GM23338 (cell line): Measurements from ENCODE around the gene KLHL41. TPM values are rescaled to one million over a fixed set of nuclear protein-coding genes. Genes with fewer than 3 reads are reported as not detected.
A peak's percentile ranks its signal among the peaks of the same experiment; 100 is the strongest.

Experiments used
- ATAC-seq: fragments of 200-7000 bp; cut with Tn5 transposase; 3 replicates; pipeline ENCODE4 v1.9.1; 2020
- DNase-seq: peaks from one replicate; pipeline ENCODE4 v3.0.0-alpha.2; 2015; ENCODE audit warnings: low spot score
- H2AFZ ChIP-seq: fragments of 200-600 bp; sonication (generic); 2 replicates; pipeline ENCODE4 v1.8.0; 2016; ENCODE audit warnings: antibody characterized with exemption, mild to moderate bottlenecking, moderate library complexity
- H3F3A ChIP-seq: fragments of 200-600 bp; sonication (generic); replicated peaks from 2 replicates; pipeline ENCODE4 v1.8.0; 2017; ENCODE audit warnings: antibody characterized with exemption, mixed run types, low read depth
- H3K27ac ChIP-seq: fragments of 200-600 bp; sonication (generic); 2 replicates; pipeline ENCODE4 v1.6.1; 2016; ENCODE audit warnings: low read depth
- H3K27me3 ChIP-seq: fragments of 200-600 bp; sonication (generic); 2 replicates; pipeline ENCODE4 v1.8.0; 2016; ENCODE audit warnings: mild to moderate bottlenecking, mixed run types, moderate library complexity; ENCODE audit not compliant: insufficient read depth
- H3K36me3 ChIP-seq: fragments of 200-600 bp; sonication (generic); 2 replicates; pipeline ENCODE4 v1.8.0; 2016; ENCODE audit warnings: mild to moderate bottlenecking; ENCODE audit not compliant: insufficient read depth
- H3K4me1 ChIP-seq: fragments of 200-600 bp; sonication (generic); 2 replicates; pipeline ENCODE4 v1.8.0; 2016; ENCODE audit warnings: mild to moderate bottlenecking, moderate library complexity; ENCODE audit not compliant: insufficient read depth
- H3K4me2 ChIP-seq: fragments of 200-600 bp; sonication (generic); 2 replicates; pipeline ENCODE4 v1.7.1; 2017; ENCODE audit warnings: mixed run types
- H3K4me3 ChIP-seq: fragments of 200-600 bp; sonication (generic); 2 replicates; pipeline ENCODE4 v1.6.1; 2016; ENCODE audit warnings: mixed run types
- H3K79me2 ChIP-seq: fragments of 200-600 bp; sonication (generic); replicated peaks from 2 replicates; pipeline ENCODE4 v1.8.0; 2017; ENCODE audit warnings: mild to moderate bottlenecking; ENCODE audit not compliant: insufficient read depth
- H3K9me2 ChIP-seq: fragments of 200-600 bp; sonication (generic); 2 replicates; pipeline ENCODE4 v1.8.0; 2017; ENCODE audit not compliant: insufficient read depth
- H4K20me1 ChIP-seq: fragments of 200-600 bp; sonication (generic); replicated peaks from 2 replicates; pipeline ENCODE4 v1.8.0; 2017; ENCODE audit warnings: mild to moderate bottlenecking; ENCODE audit not compliant: insufficient read depth
- H3K27ac Mint-ChIP-seq: 2 replicates; pipeline ENCODE4 v1.8.0; 2020; ENCODE audit warnings: inconsistent platforms, mild to moderate bottlenecking, moderate library complexity, mixed read lengths
- H3K27me3 Mint-ChIP-seq: 3 replicates; pipeline ENCODE4 v1.8.0; 2022; ENCODE audit warnings: low read depth, mild to moderate bottlenecking, moderate library complexity, mixed read lengths, inconsistent platforms; ENCODE audit not compliant: insufficient read depth, poor library complexity
- H3K36me3 Mint-ChIP-seq: 3 replicates; pipeline ENCODE4 v1.8.0; 2021; ENCODE audit warnings: low read depth, mild to moderate bottlenecking, inconsistent platforms, moderate library complexity, mixed read lengths
- H3K4me1 Mint-ChIP-seq: 3 replicates; pipeline ENCODE4 v1.8.0; 2020; ENCODE audit warnings: mild to moderate bottlenecking, inconsistent platforms, mixed read lengths
- H3K4me3 Mint-ChIP-seq: 3 replicates; pipeline ENCODE4 v1.8.0; 2021; ENCODE audit warnings: moderate library complexity, mild to moderate bottlenecking, inconsistent platforms, mixed read lengths
- H3K9me3 Mint-ChIP-seq: 3 replicates; pipeline ENCODE4 v1.8.0; 2020; ENCODE audit warnings: moderate library complexity, mild to moderate bottlenecking, inconsistent platforms, mixed read lengths
- CTCF ChIP-seq, 2 experiments: fragments of 200-600 bp in 1 of 2; sonication (generic) in 1 of 2; conservative IDR thresholded peaks; 2 replicates each; pipeline versions ENCODE4 v1.5.1 to v1.6.1; 2016 to 2017; ENCODE audit warnings: antibody characterized with exemption in 2 of 2, low read depth in 2 of 2, mild to moderate bottlenecking in 2 of 2, moderate library complexity in 1 of 2
- ETS1 ChIP-seq: IDR thresholded peaks from 2 replicates; pipeline ENCODE4 v1.6.1; 2016; ENCODE audit warnings: antibody characterized with exemption
- EZH2 ChIP-seq: fragments of 200-600 bp; sonication (generic); IDR thresholded peaks from one replicate; pipeline ENCODE4 v1.8.0; 2017; ENCODE audit warnings: antibody characterized with exemption, mild to moderate bottlenecking, low read depth; ENCODE audit not compliant: unreplicated experiment
- JUNB ChIP-seq: IDR thresholded peaks from one replicate; pipeline ENCODE4 v1.6.1; 2016; ENCODE audit warnings: antibody characterized with exemption; ENCODE audit not compliant: unreplicated experiment
- NANOG ChIP-seq: IDR thresholded peaks from 2 replicates; pipeline ENCODE4 v1.6.1; 2016; ENCODE audit warnings: antibody characterized with exemption, borderline replicate concordance
- POLR2AphosphoS5 ChIP-seq: IDR thresholded peaks from 2 replicates; pipeline ENCODE4 v1.6.1; 2016; ENCODE audit warnings: antibody characterized with exemption, low read depth
- REST ChIP-seq: IDR thresholded peaks from one replicate; pipeline ENCODE4 v1.6.1; 2018; ENCODE audit warnings: antibody characterized with exemption; ENCODE audit not compliant: unreplicated experiment
- STAT1 ChIP-seq: IDR thresholded peaks from one replicate; pipeline ENCODE4 v1.6.1; 2016; ENCODE audit warnings: antibody characterized with exemption; ENCODE audit not compliant: unreplicated experiment
- ZNF114 ChIP-seq: fragments of 250-450 bp; sonication (Bioruptor Pico); IDR thresholded peaks from 2 replicates; pipeline ENCODE4 v1.5.0; 2020; ENCODE audit warnings: mild to moderate bottlenecking, moderate library complexity
- ZNF331 ChIP-seq: fragments of 250-450 bp; sonication (Bioruptor Pico); IDR thresholded peaks from 2 replicates; pipeline ENCODE4 v1.5.0; 2020; ENCODE audit warnings: low read depth, mild to moderate bottlenecking, moderate library complexity
- ZNF462 ChIP-seq: fragments of 250-450 bp; sonication (Bioruptor Pico); IDR thresholded peaks from 2 replicates; pipeline ENCODE4 v1.5.0; 2020; ENCODE audit warnings: mild to moderate bottlenecking, moderate library complexity
- polyA plus RNA-seq: library from polyadenylated mRNA; unstranded; fragments of >200 nt; fragmentation: Nextera tagmentation; extraction: Ambion mirVana; gene quantifications from 2 replicates; pipeline ENCODE4 v1.2.1, GENCODE V29; 2016
- total RNA-seq: library from RNA; depleted of rRNA; stranded (reverse); fragments of >200 nt; shearing (Covaris generic); gene quantifications from 2 replicates; pipeline ENCODE4 v1.2.3, GENCODE V29; 2014

KLHL41 gene
- total and polyA plus RNA-seq, 2 experiments from 2014 or later, result not detected

- TF ChIP-seq ETS1, result no peak
Observed at GRCh38 chr2:169571571-169571970, 62.1 kb downstream of the KLHL41 start (continued).

GRCh38 chr2:169572189-169572588, 62.7 kb downstream of the KLHL41 start:
- Histone ChIP-seq H3K27me3 (no peaks in the 10 kb centered on the region), H2AFZ (no peak overlapping the region), H3K36me3 (no peaks in the 10 kb centered on the region), H3K9me2 (no peaks in the 10 kb centered on the region), H3K27ac (no peak overlapping the region), H3K79me2 (peaks cover 56% of the 10 kb centered on the region), H4K20me1 (peaks cover 11% of the 10 kb centered on the region; the same call in 1 of the 2 replicates), H3K4me1 (no peaks in the 10 kb centered on the region), H3K4me2 (peak overlapping the region; percentile 84), H3K4me3 (peak overlapping the region; percentile 3; the same call in 1 of the 2 replicates), H3F3A (0 out of 2 replicates have a peak, but pooled peaks cover 4% of the 10 kb centered on the region)
- H3K4me1 Mint-ChIP-seq, result peaks cover 5% of the 10 kb centered on the region; the same call in 2 of the 3 replicates
- no peak overlapping the region for H3K27ac Mint-ChIP-seq
- ATAC-seq, result no peak
- peaks cover 5% of the 10 kb centered on the region for H3K27me3 Mint-ChIP-seq
- DNase-seq, result no peak
- no peak overlapping the region; the same call in 2 of the 3 replicates for H3K4me3 Mint-ChIP-seq
- peaks cover 15% of the 10 kb centered on the region for H3K9me3 Mint-ChIP-seq
- H3K36me3 Mint-ChIP-seq, result peaks cover 10% of the 10 kb centered on the region; the same call in 1 of the 3 replicates
- TF ChIP-seq ZNF331 (no peak), REST (no peak), JUNB (no peak), EZH2 (no peak), STAT1 (no peak), NANOG (no peak), ZNF114 (CRISPR knock-in tag) (no peak), ETS1 (no peak), ZNF462 (CRISPR knock-in tag) (no peak), CTCF (conservative IDR thresholded peaks at IDR 0.05; ENCODE audit: low read depth in 2 of 2) (no peak), POLR2AphosphoS5 (no peak)
